HG02884 (cell line): ENCODE results near the gene HCK.

Experiments
- ATAC-seq: cut with Tn5 transposase; IDR thresholded peaks from one replicate; pipeline ENCODE4 v1.9.1; 2021; ENCODE audit warnings: mild to moderate bottlenecking, moderate library complexity; ENCODE audit not compliant: unreplicated experiment

HCK gene

DNA sequence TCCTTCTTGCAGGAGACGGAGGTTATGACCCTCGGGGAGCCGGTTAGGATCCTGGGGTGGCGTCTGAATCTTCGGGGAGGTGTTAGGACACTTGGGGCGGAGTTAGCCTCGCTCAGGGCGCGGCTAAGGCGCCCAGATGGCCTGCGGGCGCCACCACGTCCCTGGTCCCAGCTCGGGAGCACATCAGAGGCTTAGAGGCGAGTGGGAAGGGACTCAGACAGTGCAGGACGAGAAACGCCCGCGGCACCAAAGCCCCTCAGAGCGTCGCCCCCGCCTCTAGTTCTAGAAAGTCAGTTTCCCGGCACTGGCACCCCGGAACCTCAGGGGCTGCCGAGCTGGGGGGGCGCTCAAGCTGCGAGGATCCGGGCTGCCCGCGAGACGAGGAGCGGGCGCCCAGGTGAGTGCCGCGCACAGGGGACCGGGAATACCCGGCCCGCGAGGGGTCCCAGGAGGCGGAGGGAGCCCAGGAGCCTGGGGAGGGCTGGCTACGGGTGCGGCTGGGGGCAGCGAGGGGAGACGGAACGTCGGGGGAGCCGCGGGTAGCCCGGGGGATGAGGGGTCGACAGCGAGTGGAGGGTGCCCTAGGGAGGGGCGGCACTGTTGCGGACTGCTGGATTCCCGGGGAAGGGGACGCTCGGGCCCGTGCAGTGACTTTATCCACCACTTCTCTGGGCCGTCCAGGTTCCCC, at the start of gene HCK:
Gene HCK, plus strand, starts transcription at position 153 of the 688 bp plus-strand sequence.
- no peak for ATAC-seq

GRCh38 chr20:32003325-32003724, 48.7 kb upstream of the HCK start:
- ATAC-seq = no peak

DNA sequence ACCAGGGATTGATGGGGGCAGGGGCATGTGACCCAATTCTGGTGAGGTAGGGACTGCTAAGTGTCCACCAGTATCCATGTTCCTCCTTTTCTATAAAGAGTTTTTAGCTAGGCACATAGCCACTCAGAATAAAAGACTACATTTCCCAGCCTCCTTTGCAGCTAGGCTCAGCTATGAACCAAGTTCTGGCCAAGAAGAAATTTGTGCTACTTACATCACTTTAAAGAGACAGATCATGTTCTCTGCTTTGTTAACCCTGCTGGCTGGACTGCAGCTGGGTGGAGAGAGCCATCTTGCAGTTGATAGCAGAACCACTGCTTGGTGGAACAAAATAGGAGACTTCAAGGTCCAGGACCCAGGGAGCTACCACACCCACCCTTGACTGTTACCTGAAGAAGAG, 47.1 kb upstream of the HCK start:
- no peak for ATAC-seq

DNA sequence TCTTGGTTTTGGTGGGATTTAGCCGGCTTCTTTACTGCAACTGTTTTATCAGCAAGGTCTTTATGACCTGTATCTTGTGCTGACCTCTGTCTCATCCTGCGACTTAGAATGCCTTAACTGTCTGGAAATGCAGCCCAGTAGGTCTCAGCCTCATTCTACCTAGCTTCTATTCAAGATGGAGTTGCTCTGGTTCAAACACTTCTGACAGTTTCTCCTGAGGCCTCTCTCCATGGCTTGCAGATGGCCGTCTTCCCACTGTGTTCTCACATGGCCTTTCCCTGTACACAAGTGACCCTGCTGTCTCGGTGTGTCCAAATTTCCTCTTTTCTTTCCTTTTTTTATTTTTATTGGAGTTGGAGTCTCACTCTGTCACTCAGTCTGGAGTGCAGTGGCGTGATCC, 46.0 kb upstream of the HCK start:
- ATAC-seq = no peak

DNA sequence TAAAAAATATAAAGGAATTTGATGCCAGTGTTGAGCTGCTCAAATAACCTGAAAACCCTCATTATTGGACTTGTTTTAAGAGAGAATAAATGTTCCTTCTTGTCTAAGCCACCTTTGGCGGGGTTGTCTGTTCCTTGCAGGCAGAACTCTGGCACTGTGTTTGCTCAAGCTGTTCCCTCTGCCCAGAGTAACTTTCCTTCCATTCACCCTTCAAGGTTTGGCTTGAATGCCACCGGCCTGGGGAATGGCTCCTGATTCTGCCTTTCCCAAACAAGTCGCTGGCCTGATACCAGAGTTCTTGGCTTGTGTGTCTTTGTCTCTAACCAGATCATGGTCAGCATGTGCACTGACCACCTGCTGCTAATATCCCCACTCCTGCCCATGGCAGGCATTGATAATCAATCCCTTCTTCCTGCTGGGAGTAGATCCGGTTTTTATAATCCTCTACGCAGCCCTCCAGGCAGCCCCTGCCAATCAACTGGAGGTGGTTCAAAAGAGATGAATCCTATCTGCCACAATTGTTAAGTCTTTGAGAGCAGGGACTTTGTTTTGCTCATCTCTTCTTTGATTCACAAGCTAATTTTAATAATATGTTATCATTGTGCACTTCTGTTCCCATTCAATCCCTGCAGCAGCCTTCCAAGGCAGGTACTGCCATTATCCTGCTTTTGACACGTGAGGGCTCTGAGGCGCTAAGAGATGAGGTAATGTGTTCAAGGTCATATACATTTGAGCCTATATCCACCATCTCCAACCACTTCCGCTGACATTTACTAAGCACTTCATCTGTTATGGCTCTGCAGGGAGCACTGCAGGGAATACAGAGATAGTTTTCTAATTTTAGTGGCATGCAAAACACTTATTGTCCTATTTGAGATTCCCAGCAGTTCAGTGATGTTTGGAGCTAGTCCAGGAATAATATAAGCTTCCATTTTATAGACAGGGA, 44.9 kb upstream of the HCK start:
- ATAC-seq = no peak

GRCh38 chr20:32007787-32008616, 44.0 kb upstream of the HCK start:
- no peak for ATAC-seq

- no peak for ATAC-seq
These were observed 42.5 kb upstream of the HCK start for GRCh38 chr20:32009564-32009963.

DNA sequence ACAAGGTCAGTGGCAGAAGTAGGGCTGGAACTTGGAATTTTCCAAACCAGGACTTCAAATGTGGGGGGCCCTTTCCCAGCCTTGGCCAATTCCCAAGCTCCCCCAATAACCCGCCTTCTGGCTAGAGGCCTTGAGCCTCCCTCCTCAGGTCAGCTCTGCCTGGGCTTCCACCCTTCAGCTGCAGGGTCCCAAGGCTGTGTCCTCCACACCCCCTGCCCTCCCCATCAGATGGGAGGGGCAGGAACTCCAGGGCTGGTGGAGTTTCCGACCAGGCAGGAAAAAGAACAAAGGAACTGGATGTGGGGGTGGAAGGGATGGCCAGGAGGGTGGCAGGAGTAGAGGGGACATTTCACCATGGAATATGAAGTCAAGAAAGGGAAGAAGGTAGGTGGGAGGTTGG, 41.9 kb upstream of the HCK start, which contains the start of gene CCM2L:
Gene CCM2L, plus strand, starts transcription at position 338 of the 400 bp plus-strand sequence. Its CDS starts 17 bp downstream, at position 355.
- ATAC-seq = no peak

GRCh38 chr20:32010666-32011065, 41.4 kb upstream of the HCK start:
- ATAC-seq = no peak

GRCh38 chr20:32012159-32012688, 39.8 kb upstream of the HCK start:
- ATAC-seq = no peak

DNA sequence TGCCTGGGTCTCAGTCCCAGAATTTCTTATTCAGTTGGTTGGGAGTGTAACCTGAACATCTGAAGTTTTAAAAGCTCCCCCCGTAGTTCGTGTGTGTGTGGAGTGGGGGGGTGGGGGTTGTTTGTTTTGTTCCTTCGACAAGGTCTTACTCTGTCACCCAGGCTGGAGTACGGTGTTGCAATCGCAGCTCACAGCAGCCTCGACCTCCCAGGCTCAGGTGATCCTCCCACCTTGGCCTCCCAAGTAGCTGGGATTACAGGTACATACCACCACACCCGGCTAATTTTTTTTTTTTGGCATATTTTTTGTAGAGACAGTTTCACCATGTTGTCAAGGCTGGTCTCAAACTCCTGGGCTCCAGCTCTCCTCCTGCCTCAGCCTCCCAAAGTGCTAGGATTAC, 38.7 kb upstream of the HCK start:
- ATAC-seq = no peak

DNA sequence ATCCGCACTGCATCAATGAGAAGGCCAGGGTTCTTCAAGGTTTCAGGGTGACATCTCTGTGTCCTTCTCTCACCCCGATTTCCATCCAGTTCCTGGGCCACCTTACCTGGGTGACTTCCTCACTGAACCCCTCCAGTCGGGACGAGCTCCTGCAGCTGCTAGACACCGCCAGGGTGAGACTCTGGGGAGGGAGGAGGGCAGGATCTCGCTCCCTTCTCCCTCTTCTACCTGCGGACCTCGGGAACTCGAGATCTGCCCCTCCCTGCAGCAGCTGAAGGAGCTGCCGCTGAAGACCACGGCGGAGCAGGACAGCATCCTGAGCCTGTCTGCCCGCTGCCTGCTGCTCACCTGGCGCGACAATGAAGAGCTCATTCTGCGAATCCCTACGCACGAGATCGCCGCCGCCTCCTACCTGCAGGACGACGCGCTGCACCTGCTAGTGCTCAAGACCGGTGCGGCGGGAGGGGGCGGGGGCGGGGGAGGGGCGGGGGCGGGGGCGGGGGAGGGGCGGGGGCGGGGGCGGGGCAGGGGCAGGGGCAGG, 34.3 kb upstream of the HCK start:
- ATAC-seq = no peak

GRCh38 chr20:32018269-32019155, 33.5 kb upstream of the HCK start:
- no peak for ATAC-seq

GRCh38 chr20:32019156-32019510, 32.9 kb upstream of the HCK start:
- no peak for ATAC-seq

GRCh38 chr20:32019563-32020463, 32.2 kb upstream of the HCK start:
- ATAC-seq = no peak

- ATAC-seq = no peak
These were observed 31.0 kb upstream of the HCK start for GRCh38 chr20:32021091-32021490.

DNA sequence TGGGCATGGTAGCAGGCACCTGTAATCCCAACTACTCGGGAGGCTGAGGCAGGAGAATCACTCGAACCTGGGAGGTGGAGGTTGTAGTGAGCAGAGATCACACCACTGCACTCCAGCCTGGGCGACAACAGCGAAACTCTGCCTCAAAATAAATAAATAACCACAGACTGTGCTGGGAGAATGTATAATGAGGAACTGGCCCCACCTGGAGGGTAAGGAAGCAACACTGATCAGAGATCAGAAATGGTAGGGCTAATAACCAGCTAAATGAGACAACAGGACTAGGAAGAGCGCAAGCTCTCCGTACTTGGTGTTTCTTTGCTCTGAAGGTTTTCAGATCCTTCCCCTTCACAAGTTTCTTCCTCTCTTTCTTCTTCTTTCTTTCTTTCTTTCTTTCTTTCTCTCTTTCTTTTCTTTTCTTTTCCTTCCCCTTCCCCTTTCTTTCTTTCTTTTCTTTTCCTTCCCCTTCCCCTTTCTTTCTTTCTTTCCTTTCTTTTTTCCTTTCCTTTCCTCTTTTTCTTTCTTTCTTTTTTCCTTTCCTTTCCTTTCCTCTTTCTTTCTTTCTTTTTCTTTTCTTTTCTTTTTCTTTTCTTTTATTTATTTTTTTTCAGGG, 27.3 kb upstream of the HCK start:
- no peak for ATAC-seq

GRCh38 chr20:32027643-32028042, 24.4 kb upstream of the HCK start:
- no peak for ATAC-seq
